GM12891 (cell line): Measurements from ENCODE around the gene ZNF655.

ENCODE experiments used
- DNase-seq: peaks from one replicate; pipeline ENCODE4 v3.0.0; 2011; ENCODE audit warnings: low spot score; ENCODE audit not compliant: insufficient read length
- FAIRE-seq: peaks from 2 replicates; lab custom pipeline; 2011; peaks lifted over from hg19 to GRCh38; lab: Jason Lieb, UNC
- PAX5 ChIP-seq: IDR thresholded peaks from 2 replicates; pipeline ENCODE4 v1.6.1; 2011; ENCODE audit warnings: low read length, moderate library complexity, mild to moderate bottlenecking; ENCODE audit not compliant: insufficient read depth, severe bottlenecking
- POLR2A ChIP-seq: IDR thresholded peaks from 2 replicates; pipeline ENCODE4 v1.6.1; 2011; ENCODE audit warnings: low read depth, low read length, control low read depth
- POLR2AphosphoS5 ChIP-seq: IDR thresholded peaks from 2 replicates; pipeline ENCODE4 v1.6.1; 2011; ENCODE audit warnings: low read depth, low read length, control low read depth
- POU2F2 ChIP-seq: IDR thresholded peaks from 2 replicates; pipeline ENCODE4 v1.6.1; 2011; ENCODE audit warnings: low read depth, mild to moderate bottlenecking, control low read depth, low read length, moderate library complexity
- SPI1 ChIP-seq: IDR thresholded peaks from 2 replicates; pipeline ENCODE4 v1.6.1; 2011; ENCODE audit warnings: low read depth, low read length, control low read depth
- TAF1 ChIP-seq: IDR thresholded peaks from 2 replicates; pipeline ENCODE4 v1.6.1; 2011; ENCODE audit warnings: low read depth, low read length, control low read depth

The ZNF655 gene

GRCh38 chr7:99601656-99602310 lies 43.3 kb downstream of the ZNF655 start:
- DNase-seq (no peak), FAIRE-seq (no peak)
- TF ChIP-seq TAF1 (no peak), SPI1 (no peak), PAX5 (no peak), POU2F2 (no peak), POLR2A (no peak), POLR2AphosphoS5 (no peak)

- no peak for FAIRE-seq
- no peak for DNase-seq
- TF ChIP-seq POLR2AphosphoS5 (no peak), POU2F2 (no peak), POLR2A (no peak), TAF1 (no peak), SPI1 (no peak), PAX5 (no peak)
These were observed 47.1 kb downstream of the ZNF655 start for GRCh38 chr7:99605527-99605926.

GRCh38 chr7:99606531-99606930 lies 48.1 kb downstream of the ZNF655 start:
- no peak for TF ChIP-seq SPI1
- no peak for TF ChIP-seq PAX5
- TF ChIP-seq POLR2AphosphoS5, result no peak
- TF ChIP-seq POU2F2, result no peak
- TF ChIP-seq TAF1, result no peak
- TF ChIP-seq POLR2A, result no peak
- DNase-seq (no peak), FAIRE-seq (no peak)

GRCh38 chr7:99607548-99607947 lies 49.1 kb downstream of the ZNF655 start:
- DNase-seq (no peak), FAIRE-seq (no peak)
- no peak for TF ChIP-seq POLR2A
- TF ChIP-seq TAF1, result no peak
- no peak for TF ChIP-seq SPI1
- no peak for TF ChIP-seq POLR2AphosphoS5
- no peak for TF ChIP-seq PAX5
- no peak for TF ChIP-seq POU2F2

GRCh38 chr7:99614495-99614894 lies 56.1 kb downstream of the ZNF655 start:
- DNase-seq (no peak), FAIRE-seq (no peak)
- TF ChIP-seq POLR2AphosphoS5 (no peak), POLR2A (no peak), TAF1 (no peak), PAX5 (no peak), POU2F2 (no peak), SPI1 (no peak)

GRCh38 chr7:99615989-99616358 lies 57.5 kb downstream of the ZNF655 start:
- DNase-seq (no peak), FAIRE-seq (peak; percentile 26)
- TF ChIP-seq SPI1 (no peak), POLR2AphosphoS5 (no peak), POU2F2 (no peak), TAF1 (no peak), PAX5 (no peak), POLR2A (no peak)

GRCh38 chr7:99616359-99617191 lies 58.1 kb downstream of the ZNF655 start, which contains the start of gene ZSCAN25:
Gene ZSCAN25 (plus strand): TSS chr7:99616946. CDS start chr7:99619607, 2,661 bp downstream.
- peak; percentile 90 for DNase-seq
- no peak; the same call in 1 of the 2 replicates for TF ChIP-seq SPI1
- TF ChIP-seq POLR2A, result peak; percentile 89
- peak; percentile 93 for TF ChIP-seq TAF1
- no peak for TF ChIP-seq PAX5
- TF ChIP-seq POU2F2, result peak; percentile 75
- TF ChIP-seq POLR2AphosphoS5, result peak; percentile 93
- FAIRE-seq, result peak; percentile 100

- TF ChIP-seq POU2F2 (no peak), TAF1 (no peak), POLR2A (no peak), PAX5 (no peak), POLR2AphosphoS5 (no peak), SPI1 (no peak)
- DNase-seq, result no peak
- peak; percentile 5 for FAIRE-seq
These were observed 58.8 kb downstream of the ZNF655 start for GRCh38 chr7:99617192-99617781.

GRCh38 chr7:99618726-99619125 lies 60.3 kb downstream of the ZNF655 start:
- DNase-seq (no peak), FAIRE-seq (no peak)
- no peak for TF ChIP-seq POLR2AphosphoS5
- TF ChIP-seq POLR2A, result no peak
- TF ChIP-seq SPI1, result no peak
- no peak for TF ChIP-seq TAF1
